Measurements from ENCODE around the gene SVOPL.

DNA sequence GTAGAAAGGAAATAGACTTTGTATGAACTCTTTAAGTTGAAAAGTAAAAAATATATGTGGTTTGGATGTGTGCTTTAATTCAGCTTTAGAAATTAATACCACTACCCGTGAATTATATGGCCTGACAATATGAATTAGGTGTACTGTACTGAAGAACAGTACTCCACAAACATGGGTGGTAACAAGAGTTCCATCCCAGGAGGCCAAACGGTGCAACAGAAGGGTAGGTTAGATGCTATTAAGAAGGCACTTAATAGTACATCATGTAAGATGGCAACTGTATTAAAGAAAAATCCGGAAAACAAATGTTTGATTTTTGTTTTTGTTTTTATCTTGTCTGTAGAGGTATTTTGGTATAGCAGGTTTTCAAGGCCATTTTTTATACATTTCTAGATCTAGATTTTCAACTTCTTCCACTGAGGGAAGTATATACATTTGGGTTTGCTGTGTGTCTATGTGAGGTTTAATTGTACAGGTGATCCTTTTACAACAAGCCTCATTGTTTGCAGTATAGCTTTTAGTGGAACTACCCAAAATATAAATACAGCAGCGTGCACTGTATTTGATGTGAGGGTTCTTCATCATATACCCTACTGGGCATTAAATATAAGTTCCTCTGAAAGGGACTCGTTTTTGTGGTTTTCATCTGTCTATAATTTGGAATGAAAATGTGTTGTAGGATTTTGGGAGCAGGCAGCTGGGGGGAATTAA is 115.7 kb downstream of the SVOPL start:
- TF ChIP-seq, protein P1, sequence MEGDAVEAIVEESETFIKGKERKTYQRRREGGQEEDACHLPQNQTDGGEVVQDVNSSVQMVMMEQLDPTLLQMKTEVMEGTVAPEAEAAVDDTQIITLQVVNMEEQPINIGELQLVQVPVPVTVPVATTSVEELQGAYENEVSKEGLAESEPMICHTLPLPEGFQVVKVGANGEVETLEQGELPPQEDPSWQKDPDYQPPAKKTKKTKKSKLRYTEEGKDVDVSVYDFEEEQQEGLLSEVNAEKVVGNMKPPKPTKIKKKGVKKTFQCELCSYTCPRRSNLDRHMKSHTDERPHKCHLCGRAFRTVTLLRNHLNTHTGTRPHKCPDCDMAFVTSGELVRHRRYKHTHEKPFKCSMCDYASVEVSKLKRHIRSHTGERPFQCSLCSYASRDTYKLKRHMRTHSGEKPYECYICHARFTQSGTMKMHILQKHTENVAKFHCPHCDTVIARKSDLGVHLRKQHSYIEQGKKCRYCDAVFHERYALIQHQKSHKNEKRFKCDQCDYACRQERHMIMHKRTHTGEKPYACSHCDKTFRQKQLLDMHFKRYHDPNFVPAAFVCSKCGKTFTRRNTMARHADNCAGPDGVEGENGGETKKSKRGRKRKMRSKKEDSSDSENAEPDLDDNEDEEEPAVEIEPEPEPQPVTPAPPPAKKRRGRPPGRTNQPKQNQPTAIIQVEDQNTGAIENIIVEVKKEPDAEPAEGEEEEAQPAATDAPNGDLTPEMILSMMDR (IDR thresholded peaks at IDR 0.05), result no peak
- TF ChIP-seq EP300 (IDR thresholded peaks at IDR 0.05; ENCODE audit: low read depth) (no peak), POLR2A (IDR thresholded peaks at IDR 0.05) (no peak), POLR2AphosphoS5 (IDR thresholded peaks at IDR 0.05) (no peak)

Measured in transverse colon (tissue), 4 donors.